SKM-1 treated with dmso at 0.1 percent for 144 hours (cell line): ENCODE data around the gene HLF.

Experiments
- DNase-seq: peaks from one replicate; lab custom pipeline; 2025; ENCODE audit not compliant: unreplicated experiment; lab: John Stamatoyannopoulos, UW

HLF gene

DNA sequence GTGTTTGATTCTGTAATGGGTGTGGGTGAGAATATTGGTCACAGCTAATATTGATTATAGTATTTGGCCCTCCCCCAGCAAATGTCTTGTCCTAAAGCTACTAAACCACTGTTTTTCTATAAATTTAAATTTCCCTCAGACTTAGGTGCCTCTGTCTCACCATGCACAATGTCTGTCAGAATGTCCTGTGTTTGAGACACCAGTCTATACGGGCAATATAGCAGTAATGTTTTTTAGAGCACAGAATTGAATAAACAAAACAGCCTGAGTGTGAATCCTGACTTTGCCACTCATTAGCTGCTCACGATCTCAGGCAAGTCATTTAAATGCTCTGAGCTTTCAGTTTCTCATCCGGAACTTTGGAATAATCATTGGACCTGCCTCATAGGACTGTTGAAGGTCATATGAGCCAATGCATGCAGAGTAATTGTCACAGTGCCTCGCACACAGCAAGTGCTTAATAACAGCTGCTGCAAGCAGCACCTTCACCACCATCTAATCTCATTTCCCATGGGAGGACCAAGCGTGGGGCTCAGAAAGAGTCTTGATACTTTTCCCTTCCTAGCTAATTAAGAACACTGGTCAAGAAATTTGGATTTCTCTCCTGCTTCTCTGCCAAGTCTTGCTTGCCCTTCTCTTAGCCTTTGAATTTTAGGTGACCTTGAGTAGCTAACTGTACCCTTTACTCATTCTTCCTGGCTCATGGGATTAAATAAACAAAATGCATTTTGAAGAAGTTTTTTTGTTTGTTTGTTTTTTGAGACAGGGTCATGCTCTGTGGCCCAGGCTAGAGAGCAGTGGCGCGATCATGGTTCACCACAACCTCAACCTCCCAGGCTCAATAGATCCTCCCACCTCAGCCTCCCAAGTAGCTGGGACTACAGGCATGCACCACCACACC lies 9.8 kb downstream of the HLF start:
- no peak for DNase-seq

GRCh38 chr17:55275894-55276804 lies 11.4 kb downstream of the HLF start:
- DNase-seq = no peak

- DNase-seq = no peak
Observed at GRCh38 chr17:55278173-55278961, 13.6 kb downstream of the HLF start.

- no peak for DNase-seq
Observed at GRCh38 chr17:55279203-55279602, 14.4 kb downstream of the HLF start.

DNA sequence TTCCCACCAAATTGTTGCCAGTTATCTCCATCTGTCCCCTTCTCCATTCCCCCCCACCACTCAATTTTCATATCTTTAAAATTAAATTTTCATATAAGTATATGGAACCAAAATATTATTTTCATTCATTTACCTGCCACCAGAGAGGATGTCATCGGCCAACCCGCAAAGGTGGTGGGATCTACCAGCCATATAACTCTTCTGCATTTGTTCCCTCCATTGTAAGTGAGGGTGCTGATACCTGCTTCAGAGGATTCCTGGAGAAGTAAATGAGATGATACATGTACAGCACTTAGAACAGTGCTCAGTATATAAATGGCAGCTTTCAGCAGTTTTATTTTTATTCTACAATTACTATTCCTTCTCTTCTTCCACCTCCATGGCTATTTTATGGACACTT lies 15.0 kb downstream of the HLF start:
- no peak for DNase-seq

GRCh38 chr17:55280212-55280611 lies 15.5 kb downstream of the HLF start:
- DNase-seq = no peak

DNA sequence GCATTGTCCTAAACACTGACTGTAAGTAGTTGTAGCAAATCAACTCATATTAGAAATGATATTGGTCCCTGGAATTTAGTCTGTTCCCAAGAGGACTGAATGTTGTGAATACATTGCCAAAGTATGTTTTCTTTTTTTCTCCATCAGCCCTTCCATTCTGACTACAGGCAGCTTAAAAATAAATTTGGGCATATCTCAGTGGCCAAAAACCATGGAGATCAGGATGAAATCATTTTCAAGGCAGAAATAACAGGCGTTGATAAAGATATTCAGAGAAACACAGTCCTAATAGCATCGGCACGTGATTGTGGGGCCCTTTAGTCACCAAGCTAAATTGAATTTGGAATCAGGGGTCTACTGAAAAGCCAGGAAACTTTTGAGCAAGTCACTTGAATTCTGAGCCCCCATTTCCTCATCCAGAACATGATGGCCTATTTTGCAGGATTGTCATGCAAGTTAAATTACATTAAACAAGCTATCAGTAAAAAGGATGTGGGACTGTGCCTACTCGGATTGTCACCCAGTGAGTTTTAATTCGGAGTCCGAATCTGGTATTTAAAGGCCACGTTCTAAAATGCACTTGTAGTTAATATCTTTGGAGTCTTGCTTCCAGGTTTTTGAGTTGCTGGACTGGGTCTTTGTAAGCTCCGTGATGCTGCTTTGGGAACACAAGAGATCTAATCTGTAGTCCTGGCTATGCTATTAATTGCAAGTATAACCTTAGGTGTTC lies 17.1 kb downstream of the HLF start:
- no peak for DNase-seq

DNA sequence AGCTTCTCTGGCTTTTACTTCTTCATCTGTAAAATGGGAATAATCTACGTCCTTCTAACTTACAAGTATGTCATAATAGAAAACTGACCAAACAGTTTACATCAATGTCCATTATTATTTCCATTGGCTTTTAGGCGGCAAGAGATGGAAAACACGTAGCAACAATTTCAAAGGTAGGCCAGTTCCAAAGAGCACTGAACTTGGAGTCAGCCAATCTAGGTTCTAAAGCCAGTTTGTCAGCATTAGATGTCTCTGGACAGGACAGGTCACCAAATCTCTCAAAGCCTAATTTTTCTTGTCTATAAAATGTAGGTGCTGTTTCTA lies 17.6 kb downstream of the HLF start:
- no peak for DNase-seq

GRCh38 chr17:55282741-55283140 lies 18.0 kb downstream of the HLF start:
- no peak for DNase-seq

DNA sequence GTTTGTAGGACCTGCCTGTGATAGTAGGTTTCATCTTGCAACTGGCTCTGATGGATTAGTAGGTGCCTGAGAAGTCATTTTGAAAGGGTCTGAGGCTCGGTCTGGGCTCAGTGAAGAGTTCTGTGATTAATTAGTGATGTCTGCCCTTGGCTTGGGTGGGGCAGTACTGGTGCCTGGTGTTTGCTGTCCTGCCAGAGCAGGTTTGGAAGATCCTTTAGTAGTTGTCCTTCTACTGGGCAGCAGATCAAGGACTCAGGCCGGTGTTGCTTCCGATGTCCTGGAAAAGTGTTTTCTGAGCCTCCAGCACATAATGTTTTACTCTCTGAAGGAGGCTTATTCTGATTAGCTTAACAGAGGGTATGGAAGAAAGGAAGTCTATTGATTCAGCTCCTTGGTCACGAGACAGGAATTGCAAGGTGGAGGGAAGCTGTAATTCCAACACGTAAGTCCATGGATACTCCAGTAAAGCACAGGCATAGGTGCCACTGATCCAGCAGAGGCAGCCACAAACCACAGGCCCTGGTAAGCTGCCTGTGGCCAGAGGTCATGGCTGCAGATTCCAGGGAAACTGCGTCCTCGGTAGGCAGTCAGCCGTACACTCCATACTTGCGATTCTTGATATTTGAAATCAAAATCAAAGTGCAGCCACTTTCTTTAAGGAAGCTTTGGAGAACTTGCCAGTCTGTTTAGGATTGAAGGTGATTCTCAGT lies 18.7 kb downstream of the HLF start:
- DNase-seq = no peak

- DNase-seq = no peak
Observed at GRCh38 chr17:55284001-55284884, 19.5 kb downstream of the HLF start.

DNA sequence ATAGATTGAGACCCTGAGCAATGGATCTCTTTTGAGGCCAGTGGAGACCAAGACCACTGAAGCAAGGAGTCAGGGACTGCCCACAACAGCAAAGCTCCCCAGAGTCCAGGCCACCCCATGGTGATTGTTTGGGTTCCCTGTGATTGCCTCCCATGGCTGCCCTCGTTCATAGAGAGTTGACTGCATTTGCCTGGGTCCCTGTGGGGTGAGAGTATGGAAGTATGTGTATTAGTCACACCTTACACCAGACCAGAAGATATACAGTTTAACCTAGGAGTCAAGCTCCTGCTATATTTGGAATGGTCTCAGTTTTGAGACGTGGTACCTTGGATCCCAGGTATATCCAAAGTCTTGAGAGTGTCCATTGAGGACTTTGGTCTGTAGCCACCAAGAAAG lies 20.2 kb downstream of the HLF start:
- DNase-seq = no peak

GRCh38 chr17:55285340-55286301 lies 20.9 kb downstream of the HLF start:
- no peak for DNase-seq

DNA sequence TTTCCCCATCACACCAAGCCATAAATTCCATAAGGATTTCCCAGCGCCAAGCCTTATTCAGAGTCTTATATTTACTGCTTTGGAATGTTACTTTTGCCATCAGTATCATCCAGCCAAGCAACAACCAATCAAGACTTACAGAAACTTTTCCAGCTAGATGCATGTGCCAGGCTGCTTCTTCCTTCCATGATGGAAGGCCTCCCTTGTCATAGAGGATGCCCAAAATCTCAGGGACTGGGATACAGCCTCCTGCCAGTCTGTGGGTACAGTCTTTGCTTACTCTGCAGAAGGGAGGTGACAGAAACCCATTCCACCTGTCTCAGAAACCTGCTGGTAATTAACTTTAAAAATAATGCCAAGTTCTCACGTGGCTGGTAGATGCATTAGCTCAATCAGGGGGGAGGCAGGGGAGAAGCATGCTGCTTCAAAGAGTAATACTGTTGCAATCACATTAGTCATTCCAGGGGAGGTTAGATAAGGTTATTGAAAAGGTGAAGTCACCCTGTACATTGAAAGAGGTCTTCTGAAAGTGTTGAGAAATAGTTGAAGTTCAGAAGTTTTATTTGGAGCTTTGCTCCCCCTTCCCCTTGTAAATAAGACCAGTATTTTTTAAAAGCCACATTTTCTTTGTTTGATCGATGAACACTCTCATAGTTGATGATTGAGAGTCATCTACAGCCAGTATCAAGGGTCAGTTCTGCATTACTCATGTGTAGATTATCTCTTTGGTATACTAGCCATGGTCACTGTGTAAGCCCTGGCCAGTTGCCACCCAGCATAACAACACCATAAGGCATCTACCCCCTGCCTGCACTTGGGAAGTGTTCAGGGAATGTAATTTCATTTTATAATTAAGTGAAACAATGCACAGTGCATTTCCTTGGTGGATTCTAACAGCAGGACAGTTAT lies 22.2 kb downstream of the HLF start:
- DNase-seq = no peak

- no peak for DNase-seq
Observed at GRCh38 chr17:55288356-55289105, 23.8 kb downstream of the HLF start.

- DNase-seq = no peak
Observed at GRCh38 chr17:55289106-55289446, 24.3 kb downstream of the HLF start.
